HG03565 (cell line): ENCODE results near the gene LSAMP.

Experiments used
- ATAC-seq: cut with Tn5 transposase; IDR thresholded peaks from one replicate; pipeline ENCODE4 v1.9.1; 2021; ENCODE audit warnings: mild to moderate bottlenecking, moderate library complexity; ENCODE audit not compliant: unreplicated experiment

Gene LSAMP

GRCh38 chr3:116433552-116433951, 11.7 kb downstream of the LSAMP start:
- ATAC-seq, result no peak

- ATAC-seq, result no peak
Observed at GRCh38 chr3:116432795-116433194, 12.5 kb downstream of the LSAMP start.

- no peak for ATAC-seq
Observed at GRCh38 chr3:116429479-116430269, 15.6 kb downstream of the LSAMP start.

- no peak for ATAC-seq
Observed at GRCh38 chr3:116426036-116426435, 19.3 kb downstream of the LSAMP start.

- ATAC-seq, result no peak
Observed at GRCh38 chr3:116425126-116425525, 20.2 kb downstream of the LSAMP start.

GRCh38 chr3:116423945-116424344, 21.3 kb downstream of the LSAMP start:
- no peak for ATAC-seq

GRCh38 chr3:116423374-116423773, 21.9 kb downstream of the LSAMP start:
- no peak for ATAC-seq

GRCh38 chr3:116417151-116417550, 28.1 kb downstream of the LSAMP start:
- no peak for ATAC-seq

GRCh38 chr3:116413319-116413718, 32.0 kb downstream of the LSAMP start:
- ATAC-seq, result no peak

- no peak for ATAC-seq
Observed at GRCh38 chr3:116408473-116408872, 36.8 kb downstream of the LSAMP start.

- ATAC-seq, result no peak
Observed at GRCh38 chr3:116405231-116405630, 40.1 kb downstream of the LSAMP start.

GRCh38 chr3:116399701-116400226, 45.5 kb downstream of the LSAMP start:
- ATAC-seq, result no peak

GRCh38 chr3:116394365-116394764, 50.9 kb downstream of the LSAMP start:
- ATAC-seq, result no peak

GRCh38 chr3:116393199-116393598, 52.1 kb downstream of the LSAMP start:
- ATAC-seq, result no peak

GRCh38 chr3:116392291-116392690, 53.0 kb downstream of the LSAMP start:
- ATAC-seq, result no peak

GRCh38 chr3:116391296-116392201, 53.7 kb downstream of the LSAMP start:
- no peak for ATAC-seq

GRCh38 chr3:116390318-116390717, 55.0 kb downstream of the LSAMP start:
- ATAC-seq, result no peak

- ATAC-seq, result no peak
Observed at GRCh38 chr3:116388867-116389385, 56.4 kb downstream of the LSAMP start.

GRCh38 chr3:116386168-116386567, 59.1 kb downstream of the LSAMP start:
- ATAC-seq, result no peak

GRCh38 chr3:116384717-116385116, 60.6 kb downstream of the LSAMP start:
- no peak for ATAC-seq

GRCh38 chr3:116378077-116378476, 67.2 kb downstream of the LSAMP start:
- ATAC-seq, result no peak
